GM18499 (cell line): ENCODE measurements around the gene MLLT3.
"Not testable (repeated sequence)": the region's sequence is repeated elsewhere in the genome, so short reads cannot be mapped to it uniquely, and the experiment has no call there.

Experiments
- ATAC-seq: cut with Tn5 transposase; IDR thresholded peaks from one replicate; pipeline ENCODE4 v1.9.1; 2021; ENCODE audit warnings: moderate number of reproducible peaks; ENCODE audit not compliant: insufficient read depth, unreplicated experiment

MLLT3 gene

DNA sequence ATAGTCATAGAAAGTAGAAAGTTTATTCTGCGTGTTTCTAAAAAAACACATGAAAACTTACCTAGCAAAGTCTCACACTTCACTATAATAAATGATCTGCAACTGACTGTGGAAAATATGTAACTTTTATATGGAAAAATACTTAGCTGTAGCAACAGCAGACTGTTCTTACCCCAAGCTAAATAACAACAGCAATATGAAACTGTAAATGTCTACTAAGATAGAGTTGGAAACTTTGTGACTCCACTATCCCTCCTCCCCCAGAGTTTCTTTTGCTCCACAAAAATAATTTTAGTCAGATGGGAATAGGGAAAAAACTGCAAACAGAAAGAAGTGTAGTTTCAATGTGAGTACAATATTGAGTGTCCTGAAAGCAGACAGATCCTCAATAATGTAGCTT is 21.0 kb downstream of the MLLT3 start:
- no peak for ATAC-seq

- no peak for ATAC-seq
Measured at GRCh38 chr9:20599195-20599594, 23.1 kb downstream of the MLLT3 start.

DNA sequence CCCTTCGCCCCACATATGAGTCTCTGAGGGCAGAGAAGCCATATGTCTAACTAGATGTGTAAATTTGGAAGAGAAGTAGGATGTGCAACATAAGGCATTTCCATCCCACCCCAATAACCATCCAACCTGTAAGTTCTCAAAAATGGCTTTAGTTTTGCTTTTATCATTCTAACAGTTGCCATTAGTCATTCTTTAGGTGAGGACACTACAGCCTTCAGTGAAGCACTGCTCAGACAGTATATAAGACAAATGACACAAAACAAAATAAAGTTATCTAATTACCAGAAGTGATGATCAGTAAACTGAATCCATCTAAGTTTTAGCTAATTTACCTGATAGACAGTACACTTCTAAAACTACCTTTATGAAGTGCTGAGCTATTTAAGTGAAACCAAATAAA is 23.9 kb downstream of the MLLT3 start:
- no peak for ATAC-seq

GRCh38 chr9:20597862-20598261 is 24.4 kb downstream of the MLLT3 start:
- no peak for ATAC-seq

- ATAC-seq, result no peak
Measured at GRCh38 chr9:20594608-20595007, 27.7 kb downstream of the MLLT3 start.

GRCh38 chr9:20593537-20593936 is 28.8 kb downstream of the MLLT3 start:
- ATAC-seq, result no peak

DNA sequence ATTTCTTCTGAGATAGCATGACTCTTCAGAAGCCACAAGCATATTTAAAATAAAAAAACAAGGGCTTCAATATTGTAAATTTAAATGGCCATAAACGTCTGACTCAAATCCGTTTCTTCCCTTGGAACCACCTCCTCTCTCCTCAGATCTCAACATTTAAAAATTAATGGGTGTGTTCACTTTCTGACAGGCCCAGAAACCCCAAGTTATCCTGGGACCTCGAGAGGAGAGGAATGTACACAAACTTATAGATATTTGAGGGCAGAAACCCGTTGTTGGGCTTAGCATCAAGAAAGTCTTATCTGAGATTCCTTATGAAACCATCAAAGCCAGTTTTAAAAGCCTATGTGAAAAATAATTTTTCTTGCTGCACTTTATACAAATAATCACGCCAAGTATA is 29.2 kb downstream of the MLLT3 start:
- ATAC-seq, result no peak

DNA sequence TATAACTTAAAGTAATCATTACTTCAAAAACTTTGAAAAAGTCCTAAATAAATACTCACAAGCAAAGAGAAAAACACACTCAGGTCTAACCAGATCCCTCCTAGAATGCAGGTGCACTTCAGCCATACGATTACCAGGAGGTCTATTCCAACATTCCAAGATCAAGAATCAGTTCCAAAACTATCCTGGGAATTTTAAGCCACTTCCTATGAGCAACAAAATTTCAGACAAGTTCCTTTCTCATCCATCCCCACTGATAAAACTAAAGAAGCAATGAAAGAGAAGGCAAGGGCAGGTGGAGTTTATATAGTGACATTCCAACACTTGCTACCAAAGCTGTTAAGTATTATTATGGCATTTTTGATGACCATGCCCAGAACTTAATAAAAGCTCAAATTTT is 29.6 kb downstream of the MLLT3 start:
- ATAC-seq, result no peak

- ATAC-seq, result no peak
Measured at GRCh38 chr9:20591223-20591622, 31.1 kb downstream of the MLLT3 start.

DNA sequence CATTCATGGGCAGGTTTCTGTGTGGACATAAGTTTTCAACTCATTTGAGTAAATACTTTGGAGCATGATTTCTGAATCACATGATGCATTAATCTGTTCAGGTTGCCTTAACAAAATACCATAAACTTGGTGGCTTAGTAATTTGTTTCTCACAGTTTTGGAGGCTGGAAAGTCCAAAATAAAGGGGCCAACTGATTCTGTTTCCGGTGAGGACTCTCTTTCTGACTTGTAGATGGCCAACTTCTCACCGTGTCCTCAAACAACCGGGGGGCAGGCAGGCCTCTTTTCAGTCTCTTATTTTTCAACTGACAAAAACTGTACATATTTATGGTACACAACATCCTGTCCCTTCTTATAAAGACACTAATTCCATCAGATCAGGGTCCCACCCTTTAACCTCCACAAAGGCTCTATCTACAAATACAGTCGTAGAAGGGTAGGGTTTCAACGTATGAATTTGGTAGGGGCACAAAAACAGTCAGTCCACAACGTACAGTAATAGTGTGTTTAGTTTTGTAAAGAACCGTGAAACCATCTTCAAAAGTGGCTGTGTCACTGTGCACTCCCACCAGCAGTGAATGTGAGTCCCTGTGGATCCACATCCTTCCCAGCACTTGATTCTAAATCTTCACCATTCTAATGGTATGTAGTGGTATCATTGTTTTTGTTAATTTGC is 37.2 kb downstream of the MLLT3 start:
- no peak for ATAC-seq

DNA sequence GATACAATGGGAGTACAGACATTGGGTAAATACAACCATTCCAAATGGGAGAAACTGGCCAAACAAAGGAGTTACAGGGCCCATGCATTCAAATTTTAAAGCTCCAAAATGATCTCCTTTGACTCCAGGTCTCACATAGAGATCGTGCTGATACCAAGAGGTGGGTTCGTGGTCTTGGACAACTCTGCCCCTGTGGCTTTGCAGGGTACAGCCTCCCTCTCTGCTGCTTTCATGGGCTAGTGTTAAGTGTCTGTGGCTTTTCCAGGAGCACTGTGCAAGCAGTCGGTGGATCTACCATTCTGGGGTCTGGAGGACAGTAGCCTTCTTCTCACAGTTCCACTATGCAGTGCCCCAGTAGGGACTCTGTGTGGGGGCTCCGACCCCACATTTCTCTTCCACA is 39.2 kb downstream of the MLLT3 start:
- ATAC-seq, result not testable (repeated sequence)

- ATAC-seq, result no peak
Measured at GRCh38 chr9:20582150-20582549, 40.1 kb downstream of the MLLT3 start.

- no peak for ATAC-seq
Measured at GRCh38 chr9:20580673-20581072, 41.6 kb downstream of the MLLT3 start.

- no peak for ATAC-seq
Measured at GRCh38 chr9:20579524-20580314, 42.6 kb downstream of the MLLT3 start.

DNA sequence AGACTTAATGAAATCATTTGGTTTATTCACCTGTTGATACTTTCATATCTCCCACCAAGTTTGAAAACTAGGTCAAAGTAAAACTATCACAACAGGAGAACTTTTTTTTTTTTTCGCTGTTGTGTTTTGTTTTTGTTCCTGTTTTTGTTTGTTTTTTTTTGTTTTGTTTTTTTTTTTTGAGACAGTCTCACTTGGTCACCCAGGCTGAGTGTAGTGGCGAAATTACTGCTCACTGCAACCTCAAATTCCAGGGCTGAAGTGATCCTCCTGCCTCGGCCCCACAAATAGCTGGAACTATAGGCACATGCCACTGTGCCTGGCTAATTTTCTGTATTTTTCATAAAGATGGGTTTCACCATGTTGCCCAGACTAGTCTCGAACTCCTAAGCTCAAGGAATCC is 49.3 kb downstream of the MLLT3 start:
- no peak for ATAC-seq

DNA sequence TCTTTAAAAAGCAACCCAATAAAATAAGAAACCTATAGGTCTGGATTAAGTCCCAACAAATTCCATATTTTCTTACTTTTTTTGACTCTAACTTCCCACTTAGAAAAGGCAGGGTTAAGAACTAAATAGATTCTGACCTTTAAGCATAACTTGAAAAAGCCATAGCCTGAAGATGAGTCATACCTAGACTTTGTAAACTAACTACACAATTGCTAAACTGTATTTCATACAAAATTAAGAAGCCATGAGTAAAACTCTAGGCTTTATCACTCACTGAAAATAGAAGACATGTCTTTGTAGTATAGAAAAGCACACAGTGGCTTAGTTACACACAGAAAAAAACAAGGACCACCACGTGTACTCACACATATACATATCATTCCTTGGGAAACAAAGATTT is 51.5 kb downstream of the MLLT3 start:
- no peak for ATAC-seq

DNA sequence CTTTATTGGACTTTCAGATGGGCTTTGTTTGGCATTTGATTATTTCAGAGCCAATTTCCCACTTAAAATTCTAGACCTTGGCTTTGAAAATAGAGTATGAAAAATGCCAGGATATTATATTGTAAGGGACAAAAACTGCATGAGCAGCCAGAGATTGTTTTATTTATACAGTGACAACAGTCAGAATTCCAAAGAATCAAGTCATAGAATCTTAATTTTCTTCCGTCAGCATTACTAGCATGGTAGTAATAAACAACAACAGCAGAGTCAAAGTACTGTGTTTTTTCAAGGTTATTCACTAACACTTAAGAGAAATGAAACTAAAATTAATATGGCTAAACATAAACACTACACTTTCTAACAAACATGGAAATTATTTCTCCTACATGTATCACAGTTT is 52.2 kb downstream of the MLLT3 start:
- ATAC-seq, result no peak

- no peak for ATAC-seq
Measured at GRCh38 chr9:20569525-20569924, 52.8 kb downstream of the MLLT3 start.

DNA sequence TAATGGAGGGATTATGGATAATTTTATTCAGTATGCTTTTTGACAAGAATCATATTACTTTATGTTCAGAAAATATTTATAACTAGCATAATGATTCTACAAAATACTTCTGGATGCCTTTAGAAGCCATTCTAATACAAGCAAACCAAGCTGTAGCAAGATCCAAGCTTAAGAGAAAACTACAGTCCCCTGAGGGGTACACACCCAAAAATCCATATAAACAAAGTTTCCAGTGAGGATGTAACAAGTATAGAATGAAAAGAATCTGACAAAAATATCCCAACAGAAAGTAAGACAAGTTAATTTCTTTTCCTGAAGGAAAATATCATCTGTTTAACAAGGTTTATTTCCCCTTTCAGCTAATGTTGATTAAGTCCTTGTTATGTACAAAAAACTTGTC is 53.9 kb downstream of the MLLT3 start:
- ATAC-seq, result no peak

DNA sequence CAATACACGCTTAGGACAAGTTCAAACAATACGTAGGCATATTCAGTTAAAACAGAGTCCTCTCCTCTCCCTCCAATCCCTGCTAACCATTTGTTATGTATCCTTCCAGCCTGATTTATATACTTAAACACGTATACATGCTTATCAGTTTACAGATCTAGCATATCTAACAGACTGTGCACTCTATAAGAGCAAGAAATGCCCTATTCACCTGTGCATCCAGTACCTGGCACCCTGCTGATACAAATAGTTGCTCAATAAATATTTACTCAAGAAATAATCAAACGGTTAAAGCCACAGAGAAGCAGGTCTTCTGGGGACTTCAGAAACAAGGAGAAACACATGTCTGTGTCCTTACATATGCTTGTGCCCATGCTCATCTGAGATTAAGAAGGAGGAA is 55.9 kb downstream of the MLLT3 start:
- ATAC-seq, result no peak

DNA sequence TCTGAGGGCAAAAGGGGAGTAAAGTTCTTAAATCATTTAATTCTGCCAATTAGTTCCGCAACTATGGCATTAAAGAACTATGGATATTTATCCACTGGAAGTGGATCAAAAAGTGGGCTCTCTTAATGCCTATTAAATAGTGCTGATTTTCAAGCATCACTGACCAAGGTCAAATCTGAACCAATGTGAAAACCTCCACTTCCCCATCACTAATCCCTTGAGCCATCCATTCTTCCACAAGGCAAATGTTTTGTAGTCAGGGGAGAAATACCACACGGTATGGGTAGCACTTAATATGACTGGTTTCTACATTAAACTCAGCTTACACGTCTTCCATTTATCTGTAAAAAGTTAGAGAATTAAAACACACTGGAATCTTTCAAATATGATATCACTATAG is 57.6 kb downstream of the MLLT3 start:
- ATAC-seq, result no peak

- no peak for ATAC-seq
Measured at GRCh38 chr9:20563917-20564316, 58.4 kb downstream of the MLLT3 start.
